RWPE1 (cell line): Measurements from ENCODE around the gene KRT83.

Experiments
- CTCF ChIA-PET: fragments of 350-600 bp; sonication (Branson Sonifier 250); formaldehyde crosslinking; extraction: SDS; loops from one replicate; lab custom pipeline; 2021; lab: Yijun Ruan, JAX
- POLR2A ChIA-PET: fragments of 400-600 bp; formaldehyde crosslinking; extraction: SDS; loops from one replicate; lab custom pipeline; 2020; ENCODE audit warnings: antibody characterized with exemption; ENCODE audit not compliant: low non-redundant PET; lab: Yijun Ruan, JAX
- DNase-seq: peaks from one replicate; pipeline ENCODE4 v3.0.0; 2012; ENCODE audit warnings: low spot score
- H3K27ac ChIP-seq: fragments of 450-650 bp; 2 replicates; pipeline ENCODE4 v1.5.1; 2017
- TF ChIP-seq, protein P1 (sequence below): fragments of 450-650 bp; conservative IDR thresholded peaks from 2 replicates; pipeline ENCODE4 v1.5.1; 2017; ENCODE audit warnings: low read depth, mild to moderate bottlenecking

The KRT83 gene

DNA sequence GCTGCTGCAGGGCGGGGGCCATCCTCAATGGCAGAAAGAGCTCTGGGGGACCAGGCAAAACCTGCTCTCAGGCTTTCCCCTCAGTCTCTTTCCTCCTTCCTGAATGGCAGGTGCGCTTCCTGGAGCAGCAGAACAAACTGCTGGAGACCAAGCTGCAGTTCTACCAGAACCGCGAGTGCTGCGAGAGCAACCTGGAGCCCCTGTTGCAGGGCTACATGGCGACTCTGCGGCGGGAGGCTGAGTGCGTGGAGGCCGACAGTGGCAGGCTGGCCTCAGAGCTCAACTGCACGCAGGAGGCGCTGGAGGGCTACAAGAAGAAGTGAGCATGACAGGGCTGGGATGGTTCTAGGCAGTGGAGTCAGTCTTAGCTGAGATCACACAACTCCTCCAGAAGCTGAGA lies 22.9 kb upstream of the KRT83 start:
- CTCF ChIA-PET = interaction anchor here (0.6 to 1.3 kb wide), 2 partner anchors 17 to 634 kb away, joined by 3 to 6 read pairs; no protein-coding TSS in a partner anchor
- no peak overlapping the region for H3K27ac ChIP-seq
- TF ChIP-seq, protein P1, sequence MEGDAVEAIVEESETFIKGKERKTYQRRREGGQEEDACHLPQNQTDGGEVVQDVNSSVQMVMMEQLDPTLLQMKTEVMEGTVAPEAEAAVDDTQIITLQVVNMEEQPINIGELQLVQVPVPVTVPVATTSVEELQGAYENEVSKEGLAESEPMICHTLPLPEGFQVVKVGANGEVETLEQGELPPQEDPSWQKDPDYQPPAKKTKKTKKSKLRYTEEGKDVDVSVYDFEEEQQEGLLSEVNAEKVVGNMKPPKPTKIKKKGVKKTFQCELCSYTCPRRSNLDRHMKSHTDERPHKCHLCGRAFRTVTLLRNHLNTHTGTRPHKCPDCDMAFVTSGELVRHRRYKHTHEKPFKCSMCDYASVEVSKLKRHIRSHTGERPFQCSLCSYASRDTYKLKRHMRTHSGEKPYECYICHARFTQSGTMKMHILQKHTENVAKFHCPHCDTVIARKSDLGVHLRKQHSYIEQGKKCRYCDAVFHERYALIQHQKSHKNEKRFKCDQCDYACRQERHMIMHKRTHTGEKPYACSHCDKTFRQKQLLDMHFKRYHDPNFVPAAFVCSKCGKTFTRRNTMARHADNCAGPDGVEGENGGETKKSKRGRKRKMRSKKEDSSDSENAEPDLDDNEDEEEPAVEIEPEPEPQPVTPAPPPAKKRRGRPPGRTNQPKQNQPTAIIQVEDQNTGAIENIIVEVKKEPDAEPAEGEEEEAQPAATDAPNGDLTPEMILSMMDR = no peak
- POLR2A ChIA-PET = no interaction called here
- no peak for DNase-seq

DNA sequence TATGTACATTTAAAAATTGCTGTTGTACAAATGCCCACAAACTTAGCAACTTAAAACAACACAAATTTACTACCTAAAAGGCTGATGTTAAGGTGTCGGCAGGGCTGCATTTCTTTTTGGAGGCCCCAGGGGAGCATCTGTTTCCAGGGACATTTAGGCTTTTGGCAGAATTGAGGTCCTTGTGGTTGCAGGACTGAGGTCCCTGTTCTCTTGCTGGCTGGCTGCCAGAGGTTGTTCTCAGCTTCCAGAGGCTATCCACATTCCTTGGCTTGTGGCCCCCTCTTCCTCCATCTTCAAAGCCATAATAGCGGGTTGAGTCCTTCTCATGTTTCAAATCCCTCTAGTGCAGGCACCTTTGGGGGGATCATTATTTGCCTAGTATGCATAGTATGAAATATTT lies 22.4 kb upstream of the KRT83 start:
- DNase-seq = no peak
- no peak overlapping the region for H3K27ac ChIP-seq
- POLR2A ChIA-PET = no interaction called here
- CTCF ChIA-PET = interaction anchor here (0.6 to 1.3 kb wide), 2 partner anchors 16 to 635 kb away, joined by 3 to 6 read pairs; no protein-coding TSS in a partner anchor
- TF ChIP-seq, protein P1 = no peak

DNA sequence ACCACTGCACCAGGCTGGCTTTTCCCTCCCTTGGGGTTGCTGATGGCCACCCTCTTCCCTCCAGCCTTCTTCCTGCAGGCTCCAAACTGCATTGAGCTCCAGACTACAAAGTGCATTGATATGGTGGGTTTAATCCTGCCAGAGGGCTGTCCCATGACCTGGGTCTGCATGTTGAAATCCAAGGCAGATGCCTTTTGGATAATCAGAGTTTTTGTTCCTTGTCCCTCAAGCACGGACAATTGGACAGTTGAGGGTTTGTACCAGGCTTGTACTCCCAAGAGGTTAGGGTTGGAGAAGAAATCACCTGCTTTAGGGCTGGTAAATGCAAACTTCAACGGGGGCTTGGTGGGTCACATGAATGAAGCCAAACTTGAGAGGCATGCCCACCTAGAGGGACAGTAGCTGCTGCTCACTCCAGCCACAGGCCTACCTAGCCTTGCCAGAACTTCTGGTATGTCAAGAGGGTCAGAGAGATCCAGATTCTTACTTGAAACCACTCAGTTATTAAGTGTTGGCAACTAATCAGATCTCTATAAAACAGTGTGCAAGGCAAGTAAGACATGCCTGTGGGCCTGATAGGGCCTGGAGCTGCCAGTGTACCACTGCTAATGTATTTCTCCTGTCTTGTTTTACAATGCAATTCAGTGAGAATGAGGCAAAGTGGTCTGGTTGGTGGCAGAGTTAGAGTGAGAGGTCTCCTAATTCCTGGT lies 21.7 kb upstream of the KRT83 start:
- POLR2A ChIA-PET = no interaction called here
- no peak for DNase-seq
- no peak overlapping the region for H3K27ac ChIP-seq
- TF ChIP-seq, protein P1 = no peak
- CTCF ChIA-PET = no interaction called here

DNA sequence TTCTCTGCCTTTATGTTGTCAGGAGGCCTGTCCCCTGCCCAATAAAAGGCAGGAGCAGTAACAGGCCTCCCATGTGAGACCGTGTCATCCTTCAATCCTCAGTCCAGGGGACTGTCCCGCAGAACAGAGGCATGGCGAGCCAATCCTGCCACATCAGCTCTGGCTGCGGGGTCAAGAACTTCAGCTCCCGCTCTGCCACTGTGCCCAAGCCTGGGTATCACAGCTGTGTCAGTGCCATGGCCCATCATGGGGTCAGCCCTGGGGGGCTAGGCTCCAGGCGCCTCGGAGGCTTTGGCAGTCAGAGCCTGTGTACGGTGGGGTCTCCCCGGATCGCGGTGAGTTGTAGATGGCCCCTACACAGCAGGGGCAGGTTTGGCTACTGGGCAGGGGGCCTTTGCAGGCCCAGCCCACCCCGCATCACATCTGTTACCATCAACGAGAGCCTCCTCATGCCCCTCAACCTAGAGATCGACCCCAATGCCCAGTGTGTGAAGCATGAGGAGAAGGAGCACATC lies 19.9 kb upstream of the KRT83 start:
- ChIA-PET CTCF (no interaction called here), POLR2A (no interaction called here)
- TF ChIP-seq, protein P1 = no peak
- DNase-seq = no peak
- H3K27ac ChIP-seq = no peak overlapping the region

DNA sequence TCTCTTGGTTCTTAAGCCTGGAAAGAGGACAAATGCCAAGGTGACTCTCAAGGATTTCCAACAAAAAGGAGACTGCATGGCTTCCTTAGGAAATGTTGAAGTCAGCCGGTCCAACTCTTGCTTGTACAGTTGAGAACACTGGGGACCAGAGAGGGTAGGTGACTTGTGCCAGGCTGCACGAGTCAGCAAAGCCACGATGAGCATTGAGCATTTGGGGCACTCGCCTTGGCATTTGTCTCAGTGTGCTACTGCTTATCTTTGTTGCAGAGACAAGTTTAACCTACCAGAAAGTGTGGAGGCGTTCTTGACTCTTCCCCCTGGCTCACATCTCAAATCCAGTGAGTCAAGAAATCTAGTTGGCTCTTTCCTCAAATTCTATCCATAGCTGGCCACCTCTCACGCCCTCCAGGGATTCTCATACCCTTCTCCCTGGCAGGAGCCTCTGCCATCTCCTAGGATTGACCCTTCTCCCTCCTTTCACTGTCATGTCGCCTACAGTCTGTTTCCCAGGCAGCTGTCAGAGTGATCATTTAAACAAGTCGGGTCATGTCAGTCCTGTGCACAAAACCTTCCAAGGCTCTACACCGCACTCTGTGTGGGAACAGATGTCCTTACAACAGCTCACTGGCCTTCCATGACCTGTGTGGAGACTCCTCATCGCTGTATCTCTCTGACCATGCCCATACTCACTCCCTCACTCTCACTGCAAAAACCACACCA lies 17.2 kb upstream of the KRT83 start:
- ChIA-PET POLR2A (no interaction called here), CTCF (interaction anchor here (0.6 to 0.7 kb wide), 5 partner anchors 9 to 268 kb away, joined by 3 to 4 read pairs (median 3); partner anchors contain the start of gene ATG101)
- DNase-seq = peak; percentile 57
- peak overlapping the region; percentile 69 for H3K27ac ChIP-seq
- TF ChIP-seq, protein P1 = no peak

DNA sequence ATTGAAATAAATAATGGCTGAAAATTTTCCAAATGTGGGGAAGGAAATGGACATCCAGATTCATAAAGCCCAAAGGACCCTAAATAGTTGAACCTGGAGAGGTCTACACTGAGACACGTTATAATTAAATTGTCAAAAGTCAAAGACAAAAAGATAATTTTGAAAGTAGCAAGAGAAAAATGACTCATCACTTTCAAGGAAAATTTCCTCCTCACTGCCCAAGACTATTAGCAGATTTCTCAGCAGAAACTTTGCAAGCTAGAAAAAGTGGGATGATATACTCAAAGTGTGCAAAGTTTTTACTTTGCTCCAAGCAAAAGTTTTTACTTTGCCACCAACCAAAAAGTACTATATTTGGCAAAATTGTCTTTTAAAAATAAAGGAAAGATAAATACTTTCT lies 15.9 kb upstream of the KRT83 start:
- no peak for DNase-seq
- TF ChIP-seq, protein P1 = no peak
- no peak overlapping the region for H3K27ac ChIP-seq
- ChIA-PET POLR2A (no interaction called here), CTCF (no interaction called here)
